Esophagus squamous epithelium (tissue), 5 donors: ENCODE data around the gene RBFOX2. TPM values are rescaled to one million over a fixed set of nuclear protein-coding genes. Genes with fewer than 3 reads are reported as not detected.

ENCODE experiments used
- DNase-seq: peaks from one replicate; lab custom pipeline; 2025; lab: John Stamatoyannopoulos, UW
- H3K27ac ChIP-seq, 4 donors: fragments of 200-600 bp; sonication (generic); one replicate each; pipeline ENCODE4 v1.5.1; 2016 to 2019; ENCODE audit warnings: mild to moderate bottlenecking in 1 of 4
- H3K27me3 ChIP-seq, 4 donors: fragments of 200-600 bp; sonication (generic); 1 replicate in 3 of 4; 2 replicates in 1 of 4; pipeline versions ENCODE4 v1.5.1 to v1.6.0; 2017 to 2021; ENCODE audit warnings: antibody characterized with exemption in 1 of 4
- H3K36me3 ChIP-seq, 3 donors: fragments of 200-600 bp; sonication (generic); one replicate each; pipeline ENCODE4 v1.5.1; 2016 to 2019
- H3K4me1 ChIP-seq, 3 donors: fragments of 200-600 bp; sonication (generic); one replicate each; pipeline ENCODE4 v1.5.1; 2017 to 2019
- H3K4me3 ChIP-seq, 4 donors: fragments of 200-600 bp; sonication (generic); 1 replicate in 3 of 4; 2 replicates in 1 of 4; pipeline ENCODE4 v1.5.1; 2016 to 2019; ENCODE audit warnings: mild to moderate bottlenecking in 2 of 4, moderate library complexity in 1 of 4
- H3K9me3 ChIP-seq, 3 donors: fragments of 200-600 bp; sonication (generic); one replicate each; pipeline ENCODE4 v1.5.1; 2016 to 2019
- POLR2A ChIP-seq, 4 donors: fragments of 450-650 bp; IDR thresholded peaks; one replicate each; pipeline ENCODE4 v1.6.1; 2017; ENCODE audit warnings: antibody characterized with exemption in 4 of 4, mild to moderate bottlenecking in 4 of 4, moderate library complexity in 3 of 4
- WGBS, 2 donors: methylation state at CpG; one replicate each; pipeline ENCODE4 v1.1.5; 2018; 5-methylcytosine and 5-hydroxymethylcytosine counted together
- intact Hi-C: fragments of 100-400 bp; cut with DNase I; formaldehyde crosslinking; loops from one replicate; pipeline ENCODE4 v1.15.0; 2022
- total RNA-seq, 4 donors: library from RNA; depleted of rRNA; stranded (reverse); fragments of >200 nt; gene quantifications; one replicate each; pipeline ENCODE4 v1.1.0, GENCODE V29; 2016
- TF ChIP-seq, protein P1 (sequence below), 6 experiments: fragments of 450-650 bp in 4 of 6; fragments of 200-600 bp in 2 of 6; sonication (generic) in 2 of 6; IDR thresholded peaks; one replicate each; pipeline ENCODE4 v1.5.1; 2016 to 2019; ENCODE audit warnings: antibody characterized with exemption in 6 of 6, mild to moderate bottlenecking in 4 of 6, moderate library complexity in 4 of 6
- donor health status: DM: yes; HTN: yes; CAD: no.

RBFOX2 gene
- total RNA-seq, 4 donors from 2014 or later: 33.3 to 69.6 (median 46.3) TPM

DNA sequence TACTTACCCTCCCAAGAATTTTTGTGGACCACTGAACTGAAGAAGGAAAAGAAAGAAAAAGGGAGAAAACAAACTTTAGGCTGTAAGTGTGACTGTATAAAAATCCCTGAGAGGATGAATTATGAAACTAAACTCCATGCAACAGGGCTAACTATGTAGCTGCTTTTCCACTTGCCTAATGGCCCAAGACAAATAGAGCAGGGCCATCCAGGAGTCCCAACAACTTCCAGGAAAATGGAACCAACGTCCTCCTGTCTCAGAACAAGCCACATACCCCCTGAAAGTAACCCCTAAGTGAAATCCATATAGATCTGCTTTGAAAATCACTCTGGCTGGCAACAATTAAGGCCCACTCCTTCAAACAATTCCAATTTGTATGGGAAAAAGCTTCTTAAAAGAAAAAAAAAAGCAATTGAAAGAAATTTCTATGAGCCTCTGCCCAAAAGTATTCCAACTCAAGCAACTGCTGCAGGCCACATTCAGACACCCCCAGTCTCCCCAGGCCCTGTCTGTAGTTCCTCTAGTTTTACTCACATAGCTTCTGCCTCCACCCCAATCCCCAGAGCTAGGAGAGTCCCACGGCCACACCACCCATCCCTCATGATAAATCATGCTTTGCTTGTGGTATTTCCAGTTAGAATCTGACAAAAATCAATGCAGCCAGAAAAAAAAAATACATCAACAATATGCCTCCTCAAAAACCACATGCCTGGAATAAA is 12.7 kb downstream of the RBFOX2 start:
- no peaks in the 10 kb centered on the region for H3K27me3 ChIP-seq
- TF ChIP-seq, protein P1, sequence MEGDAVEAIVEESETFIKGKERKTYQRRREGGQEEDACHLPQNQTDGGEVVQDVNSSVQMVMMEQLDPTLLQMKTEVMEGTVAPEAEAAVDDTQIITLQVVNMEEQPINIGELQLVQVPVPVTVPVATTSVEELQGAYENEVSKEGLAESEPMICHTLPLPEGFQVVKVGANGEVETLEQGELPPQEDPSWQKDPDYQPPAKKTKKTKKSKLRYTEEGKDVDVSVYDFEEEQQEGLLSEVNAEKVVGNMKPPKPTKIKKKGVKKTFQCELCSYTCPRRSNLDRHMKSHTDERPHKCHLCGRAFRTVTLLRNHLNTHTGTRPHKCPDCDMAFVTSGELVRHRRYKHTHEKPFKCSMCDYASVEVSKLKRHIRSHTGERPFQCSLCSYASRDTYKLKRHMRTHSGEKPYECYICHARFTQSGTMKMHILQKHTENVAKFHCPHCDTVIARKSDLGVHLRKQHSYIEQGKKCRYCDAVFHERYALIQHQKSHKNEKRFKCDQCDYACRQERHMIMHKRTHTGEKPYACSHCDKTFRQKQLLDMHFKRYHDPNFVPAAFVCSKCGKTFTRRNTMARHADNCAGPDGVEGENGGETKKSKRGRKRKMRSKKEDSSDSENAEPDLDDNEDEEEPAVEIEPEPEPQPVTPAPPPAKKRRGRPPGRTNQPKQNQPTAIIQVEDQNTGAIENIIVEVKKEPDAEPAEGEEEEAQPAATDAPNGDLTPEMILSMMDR (IDR thresholded peaks at IDR 0.05): no peak
- no peak for TF ChIP-seq POLR2A (IDR thresholded peaks at IDR 0.05)
- H3K36me3 ChIP-seq: no peaks in the 10 kb centered on the region
- H3K4me1 ChIP-seq: peaks cover 7 to 74% (median 14%) of the 10 kb centered on the region in 3 donors
- no peak overlapping the region for H3K4me3 ChIP-seq
- no peak for DNase-seq
- 26 to 35% methylated on average over 2 of the region's 2 CpGs for WGBS, 2 donors
- H3K27ac ChIP-seq: peak overlapping the region in 3 of 4 donors; percentile 43 to 65 (median 60)
- intact Hi-C loops: no loop called here
- H3K9me3 ChIP-seq: no peaks in the 10 kb centered on the region

DNA sequence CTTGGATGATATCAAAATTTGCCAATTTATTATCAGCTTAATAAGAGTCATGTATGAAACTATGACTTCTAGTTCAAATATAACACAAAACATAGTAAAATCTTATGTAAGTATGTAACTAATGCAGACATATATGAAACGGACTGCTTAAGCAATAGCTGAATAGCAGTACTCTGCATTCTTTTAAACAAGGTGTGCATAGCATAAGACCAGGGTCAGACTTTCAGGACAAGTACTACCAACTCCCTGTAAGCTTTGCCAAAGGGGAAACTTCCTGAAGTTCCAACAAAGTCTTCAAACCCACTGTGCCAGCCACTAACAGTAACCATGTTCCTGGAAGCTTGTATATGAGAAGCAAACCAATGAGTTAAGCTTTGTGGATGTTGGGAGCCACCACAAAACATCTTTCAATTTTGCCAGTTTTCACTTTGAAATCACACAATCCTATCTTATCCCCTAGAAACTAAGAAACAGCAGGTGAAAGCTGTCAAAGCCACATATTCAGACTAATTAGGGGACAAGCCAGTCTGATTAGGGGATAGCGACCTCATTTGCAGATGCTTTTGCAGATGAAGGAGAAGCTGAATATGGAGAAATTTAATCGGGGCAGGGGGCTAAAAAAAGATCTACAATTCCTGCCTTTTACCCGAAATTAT is 13.3 kb downstream of the RBFOX2 start:
- Histone ChIP-seq H3K27me3 (no peaks in the 10 kb centered on the region), H3K4me3 (no peak overlapping the region), H3K36me3 (no peaks in the 10 kb centered on the region), H3K27ac (peak overlapping the region in 3 of 4 donors; percentile 43 to 65 (median 60)), H3K4me1 (peaks cover 7 to 81% (median 14%) of the 10 kb centered on the region in 3 donors), H3K9me3 (no peaks in the 10 kb centered on the region)
- no peak for DNase-seq
- intact Hi-C loops: no loop called here
- TF ChIP-seq, protein P1 (IDR thresholded peaks at IDR 0.05): no peak
- no peak for TF ChIP-seq POLR2A (IDR thresholded peaks at IDR 0.05)
- 52 to 68% methylated on average over 4 of the region's 4 CpGs for WGBS, 2 donors

DNA sequence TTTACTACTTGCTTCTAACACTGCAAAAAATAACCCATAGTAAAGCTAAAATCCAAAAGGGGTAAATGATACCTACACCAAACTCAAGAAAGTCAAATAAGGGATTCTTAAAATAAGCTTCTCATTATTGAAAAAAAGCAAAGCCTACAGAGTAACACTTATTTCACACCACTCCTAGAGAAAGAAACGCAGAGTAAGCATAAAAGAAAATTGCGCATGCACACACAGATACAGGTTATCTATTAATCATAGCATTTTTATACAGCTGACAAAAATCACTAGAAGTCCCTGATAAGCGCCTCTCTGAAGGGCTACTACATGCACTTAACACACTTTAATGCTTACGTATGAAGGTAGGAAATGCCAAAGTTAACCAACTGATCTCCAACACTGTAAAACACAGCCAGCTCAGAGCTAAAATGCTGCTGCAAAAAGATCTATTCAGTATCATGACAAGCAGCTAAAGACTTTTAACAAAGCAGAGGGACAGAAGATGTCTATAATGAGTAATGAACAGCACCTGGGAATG is 14.0 kb downstream of the RBFOX2 start:
- WGBS, 2 donors: 87 to 88% methylated on average over 4 of the region's 4 CpGs
- intact Hi-C loops: no loop called here
- Histone ChIP-seq H3K36me3 (no peaks in the 10 kb centered on the region), H3K9me3 (no peaks in the 10 kb centered on the region), H3K27ac (peak overlapping the region in 3 of 4 donors; percentile 29 to 65 (median 43)), H3K27me3 (no peaks in the 10 kb centered on the region), H3K4me3 (no peak overlapping the region), H3K4me1 (peaks cover 7 to 88% (median 20%) of the 10 kb centered on the region in 3 donors)
- TF ChIP-seq POLR2A (IDR thresholded peaks at IDR 0.05): no peak
- TF ChIP-seq, protein P1 (IDR thresholded peaks at IDR 0.05): no peak
- DNase-seq: no peak

DNA sequence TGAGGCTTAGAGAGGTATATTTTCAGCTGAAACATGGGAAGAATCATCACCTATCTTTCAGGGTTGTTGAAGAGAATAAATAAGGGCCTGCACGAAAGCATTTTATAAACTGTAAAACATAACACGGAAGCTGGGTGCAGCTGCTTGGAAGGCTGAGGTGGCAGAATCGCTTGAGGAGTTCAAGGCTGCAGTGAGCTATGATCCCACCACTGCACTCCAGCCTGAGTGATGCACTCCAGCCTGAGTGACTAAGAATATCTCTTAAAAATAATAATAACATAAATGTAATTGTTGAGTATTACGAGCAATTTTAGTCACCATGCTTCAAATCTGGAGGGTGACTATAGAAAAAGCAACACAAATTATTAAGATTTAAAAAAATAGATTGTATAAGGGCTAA is 16.3 kb downstream of the RBFOX2 start:
- H3K4me1 ChIP-seq: peaks cover 7 to 89% (median 20%) of the 10 kb centered on the region in 3 donors
- no peaks in the 10 kb centered on the region for H3K9me3 ChIP-seq
- intact Hi-C loops: no loop called here
- no peaks in the 10 kb centered on the region for H3K27me3 ChIP-seq
- TF ChIP-seq, protein P1 (IDR thresholded peaks at IDR 0.05): no peak
- no peak for TF ChIP-seq POLR2A (IDR thresholded peaks at IDR 0.05)
- no peak for DNase-seq
- no peak overlapping the region for H3K4me3 ChIP-seq
- H3K36me3 ChIP-seq: no peaks in the 10 kb centered on the region
- H3K27ac ChIP-seq: no peak overlapping the region
- 66 to 79% methylated on average over 4 of the region's 4 CpGs for WGBS, 2 donors

DNA sequence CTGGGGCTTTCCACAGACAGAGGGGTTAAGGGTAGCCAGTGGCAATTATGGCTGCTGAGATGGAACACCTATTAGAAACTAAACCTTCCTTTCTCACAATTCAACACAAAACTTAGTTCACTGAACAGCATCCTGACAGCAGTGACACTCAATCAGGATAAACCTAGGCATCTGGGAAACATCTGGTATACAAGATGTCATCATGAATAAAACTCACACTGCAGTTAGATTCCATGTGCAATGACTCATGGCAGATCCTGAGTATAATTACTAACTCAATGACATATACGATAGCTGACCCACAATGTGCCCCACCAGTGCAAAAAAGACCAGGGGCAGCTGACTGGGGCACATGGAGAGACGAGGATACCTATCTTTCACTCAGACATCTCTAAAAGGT is 17.7 kb downstream of the RBFOX2 start:
- TF ChIP-seq, protein P1 (IDR thresholded peaks at IDR 0.05): no peak
- no peak for TF ChIP-seq POLR2A (IDR thresholded peaks at IDR 0.05)
- peaks cover 7 to 85% (median 17%) of the 10 kb centered on the region in 3 donors for H3K4me1 ChIP-seq

More for the DNA sequence above, 17.7 kb downstream of the RBFOX2 start:
- intact Hi-C loops: no loop called here
- no peaks in the 10 kb centered on the region for H3K9me3 ChIP-seq
- H3K4me3 ChIP-seq: no peak overlapping the region
- no peak for DNase-seq
- no peaks in the 10 kb centered on the region for H3K36me3 ChIP-seq
- 55 to 65% methylated on average over 2 of the region's 2 CpGs for WGBS, 2 donors
- H3K27ac ChIP-seq: peak overlapping the region in 2 of 4 donors; percentile 37 to 53
- H3K27me3 ChIP-seq: no peaks in the 10 kb centered on the region
